Tibial nerve (tissue), 4 donors: ENCODE results near the gene CPA1. TPM values are rescaled to one million over a fixed set of nuclear protein-coding genes. Genes with fewer than 3 reads are reported as not detected.

Source experiments
- DNase-seq, 2 donors: peaks; one replicate each; pipeline ENCODE4 v3.0.0-alpha.2; 2019; ENCODE audit warnings: low spot score in 2 of 2
- H3K27ac ChIP-seq, 4 donors: fragments of 200-600 bp; sonication (generic) in 3 of 4; one replicate each; pipeline ENCODE4 v1.5.1; 2017 to 2019; ENCODE audit warnings: mild to moderate bottlenecking in 1 of 4
- H3K27me3 ChIP-seq, 2 donors: fragments of 200-600 bp; sonication (generic) in 1 of 2; one replicate each; pipeline versions ENCODE4 v1.5.1 to v1.6.0; 2017 to 2019
- H3K36me3 ChIP-seq, 3 donors: fragments of 200-600 bp; sonication (generic); one replicate each; pipeline ENCODE4 v1.5.1; 2018 to 2019
- H3K4me1 ChIP-seq, 4 donors: fragments of 200-600 bp; sonication (generic) in 3 of 4; one replicate each; pipeline ENCODE4 v1.5.1; 2017 to 2019
- H3K4me3 ChIP-seq, 4 donors: fragments of 200-600 bp; sonication (generic) in 3 of 4; one replicate each; pipeline ENCODE4 v1.5.1; 2017 to 2019; ENCODE audit warnings: mild to moderate bottlenecking in 1 of 4, moderate library complexity in 1 of 4
- H3K9me3 ChIP-seq, 4 donors: fragments of 200-600 bp; sonication (generic) in 3 of 4; one replicate each; pipeline ENCODE4 v1.5.1; 2017 to 2019
- CTCF ChIP-seq, 5 experiments: fragments of 200-600 bp in 3 of 5; fragments of 450-650 bp in 2 of 5; sonication (generic) in 3 of 5; IDR thresholded peaks; one replicate each; pipeline ENCODE4 v1.5.1; 2016 to 2019; ENCODE audit warnings: antibody characterized with exemption in 5 of 5, mild to moderate bottlenecking in 3 of 5, moderate library complexity in 2 of 5
- EP300 ChIP-seq, 2 donors: sonication (generic); formaldehyde crosslinking; IDR thresholded peaks; one replicate each; pipeline ENCODE4 v1.6.1; 2017; ENCODE audit warnings: antibody characterized with exemption in 2 of 2, mild to moderate bottlenecking in 1 of 2
- POLR2A ChIP-seq, 2 donors: fragments of 450-650 bp; IDR thresholded peaks; one replicate each; pipeline ENCODE4 v1.6.1; 2017; ENCODE audit warnings: antibody characterized with exemption in 2 of 2, mild to moderate bottlenecking in 2 of 2, moderate library complexity in 2 of 2
- WGBS, 2 donors: methylation state at CpG; one replicate each; pipeline ENCODE4 v1.1.5; 2018; 5-methylcytosine and 5-hydroxymethylcytosine counted together
- total RNA-seq, 4 donors: library from RNA; depleted of rRNA; stranded (reverse); fragments of >200 nt; gene quantifications; one replicate each; pipeline ENCODE4 v1.1.0, GENCODE V29; 2016

Gene CPA1
- total RNA-seq, 4 donors from 2014 or later = 2.9 to 37.8 (median 6.3) TPM

DNA sequence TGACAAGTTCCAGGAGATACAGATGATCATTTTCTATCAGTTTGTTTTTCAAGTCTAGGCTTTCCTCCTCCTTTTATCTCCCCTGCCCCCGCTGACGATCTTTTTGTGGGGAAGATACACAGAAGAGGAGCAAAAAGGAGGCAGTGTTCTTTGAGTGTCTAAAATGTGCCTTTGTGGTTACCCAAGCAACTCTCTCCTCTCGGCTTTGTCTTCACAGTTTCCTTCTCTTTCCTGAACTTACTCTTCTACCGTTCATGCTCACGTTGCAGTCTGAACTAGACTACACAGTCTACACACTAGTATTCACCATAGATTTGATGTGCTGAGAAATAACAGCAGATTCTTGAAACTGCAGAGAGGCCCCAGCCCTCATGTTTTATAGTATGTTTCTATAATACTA lies 36.9 kb downstream of the CPA1 start:
- H3K27me3 ChIP-seq = no peaks in the 10 kb centered on the region
- no peak overlapping the region for H3K27ac ChIP-seq
- H3K9me3 ChIP-seq = no peaks in the 10 kb centered on the region
- peaks cover 0 to 30% (median 0%) of the 10 kb centered on the region in 4 donors for H3K4me1 ChIP-seq
- TF ChIP-seq CTCF (IDR thresholded peaks at IDR 0.05) = no peak
- TF ChIP-seq EP300 (IDR thresholded peaks at IDR 0.05) = no peak
- no peak for TF ChIP-seq POLR2A (IDR thresholded peaks at IDR 0.05)
- WGBS, 2 donors = 30 to 36% methylated on average over 5 of the region's 5 CpGs
- no peak for DNase-seq
- H3K36me3 ChIP-seq = no peaks in the 10 kb centered on the region
- no peak overlapping the region for H3K4me3 ChIP-seq

GRCh38 chr7:130418306-130418705 lies 38.0 kb downstream of the CPA1 start:
- DNase-seq = no peak
- no peak overlapping the region for H3K27ac ChIP-seq
- peaks cover 0 to 32% (median 0%) of the 10 kb centered on the region in 4 donors for H3K4me1 ChIP-seq
- TF ChIP-seq CTCF (IDR thresholded peaks at IDR 0.05) (no peak), EP300 (IDR thresholded peaks at IDR 0.05) (no peak), POLR2A (IDR thresholded peaks at IDR 0.05) (no peak)
- H3K27me3 ChIP-seq = no peaks in the 10 kb centered on the region
- no peaks in the 10 kb centered on the region for H3K9me3 ChIP-seq
- no peaks in the 10 kb centered on the region for H3K36me3 ChIP-seq
- H3K4me3 ChIP-seq = no peak overlapping the region
- WGBS, 2 donors = 98 to 99% methylated on average over 7 of the region's 7 CpGs

- 90 to 91% methylated on average over 5 of the region's 5 CpGs for WGBS, 2 donors
Observed at GRCh38 chr7:130419658-130420057, 39.4 kb downstream of the CPA1 start.

DNA sequence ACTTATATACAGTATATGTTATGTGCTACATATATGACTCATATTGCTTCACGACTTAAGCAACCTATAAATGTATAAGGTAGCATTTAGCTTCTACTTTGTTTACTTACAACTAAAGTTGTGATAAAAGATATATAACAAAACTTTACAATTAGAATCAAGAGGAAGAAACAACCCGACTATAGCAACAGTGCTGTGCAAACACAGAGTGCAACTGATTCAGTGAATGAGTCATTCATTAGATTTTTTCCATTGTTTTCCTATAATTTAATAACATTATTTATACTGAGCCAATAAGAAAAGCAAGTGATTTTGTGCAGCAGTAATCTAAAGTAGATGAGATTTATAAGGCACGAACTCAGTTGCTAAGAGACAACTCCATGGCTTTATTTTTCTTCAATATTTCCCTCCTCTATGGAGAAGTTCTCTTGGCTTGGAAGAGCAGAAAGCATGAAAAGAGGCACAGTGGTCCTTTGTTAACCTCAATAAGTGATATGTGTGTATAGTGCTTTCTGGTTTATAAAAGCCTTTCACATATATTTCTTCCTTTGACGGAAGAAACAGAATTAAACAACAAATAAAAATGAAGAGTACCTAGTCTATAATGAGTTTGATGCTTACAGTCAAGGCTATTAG lies 40.8 kb downstream of the CPA1 start:
- Histone ChIP-seq H3K27ac (peak overlapping the region in 2 of 4 donors; percentile 46 to 54), H3K9me3 (no peaks in the 10 kb centered on the region), H3K36me3 (no peaks in the 10 kb centered on the region), H3K4me1 (peaks cover 0 to 32% (median 0%) of the 10 kb centered on the region in 4 donors), H3K27me3 (no peaks in the 10 kb centered on the region), H3K4me3 (no peak overlapping the region)
- no peak for TF ChIP-seq EP300 (IDR thresholded peaks at IDR 0.05)
- no peak for TF ChIP-seq CTCF (IDR thresholded peaks at IDR 0.05)
- no peak for TF ChIP-seq POLR2A (IDR thresholded peaks at IDR 0.05)
- WGBS, 2 donors = 37 to 38% methylated on average over 4 of the region's 4 CpGs
- DNase-seq = no peak

More at GRCh38 chr7:130419658-130420057, 39.4 kb downstream of the CPA1 start:
- no peak for DNase-seq
- Histone ChIP-seq H3K4me1 (peaks cover 0 to 32% (median 0%) of the 10 kb centered on the region in 4 donors), H3K27me3 (no peaks in the 10 kb centered on the region), H3K27ac (no peak overlapping the region), H3K36me3 (no peaks in the 10 kb centered on the region), H3K4me3 (no peak overlapping the region), H3K9me3 (no peaks in the 10 kb centered on the region)
- TF ChIP-seq CTCF (IDR thresholded peaks at IDR 0.05) (no peak), EP300 (IDR thresholded peaks at IDR 0.05) (no peak), POLR2A (IDR thresholded peaks at IDR 0.05) (no peak)

DNA sequence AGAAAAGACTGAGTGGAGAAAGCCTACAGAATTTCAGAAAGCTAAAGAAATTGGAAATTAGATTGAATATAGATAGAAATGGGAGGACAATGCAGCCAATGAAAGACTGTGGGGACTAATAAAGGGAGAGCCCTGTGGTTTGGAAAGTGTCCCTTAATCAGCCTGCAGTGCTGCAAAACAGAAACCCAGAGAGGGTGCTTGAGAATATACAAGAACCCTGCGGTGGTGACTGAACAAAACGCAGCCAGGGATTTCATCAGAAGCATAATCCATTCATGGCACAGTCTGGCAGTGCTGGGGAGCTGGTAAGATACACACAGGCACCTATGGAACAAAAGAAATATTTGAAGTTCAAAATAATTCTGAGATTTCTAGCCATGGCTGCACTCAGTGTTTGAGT lies 41.4 kb downstream of the CPA1 start:
- Histone ChIP-seq H3K4me1 (peaks cover 0 to 32% (median 0%) of the 10 kb centered on the region in 4 donors), H3K36me3 (no peaks in the 10 kb centered on the region), H3K9me3 (no peaks in the 10 kb centered on the region), H3K27ac (peak overlapping the region in 2 of 4 donors; percentile 46 to 54), H3K27me3 (no peaks in the 10 kb centered on the region), H3K4me3 (no peak overlapping the region)
- WGBS, 2 donors = 27 to 29% methylated on average over 2 of the region's 2 CpGs
- no peak for TF ChIP-seq POLR2A (IDR thresholded peaks at IDR 0.05)
- DNase-seq = no peak
